DOHH2 (cell line): ENCODE measurements around the gene HDAC8.

Experiments used
- CTCF ChIP-seq: fragments of 200-600 bp; sonication (generic); IDR thresholded peaks from one replicate; pipeline ENCODE4 v1.5.1; 2014; ENCODE audit warnings: antibody characterized with exemption, mild to moderate bottlenecking, low read depth, low read length; ENCODE audit not compliant: poor library complexity, severe bottlenecking
- EZH2phosphoT487 ChIP-seq: fragments of 200-600 bp; sonication (generic); IDR thresholded peaks from 2 replicates; pipeline ENCODE4 v1.6.1; 2017; ENCODE audit warnings: borderline replicate concordance, mild to moderate bottlenecking, antibody characterized with exemption, low read length, moderate library complexity, mixed read lengths

GRCh38 chrX:72360326-72360725, 212.3 kb downstream of the HDAC8 start:
- TF ChIP-seq CTCF (no peak), EZH2phosphoT487 (no peak)
